Limb (tissue), 2 donors: ENCODE results near the gene TRPV4.

Experiments used
- DNase-seq, 2 donors: peaks; one replicate each; pipeline ENCODE4 v3.0.0-alpha.2; 2016; ENCODE audit errors: extremely low spot score in 2 of 2

Gene TRPV4

DNA sequence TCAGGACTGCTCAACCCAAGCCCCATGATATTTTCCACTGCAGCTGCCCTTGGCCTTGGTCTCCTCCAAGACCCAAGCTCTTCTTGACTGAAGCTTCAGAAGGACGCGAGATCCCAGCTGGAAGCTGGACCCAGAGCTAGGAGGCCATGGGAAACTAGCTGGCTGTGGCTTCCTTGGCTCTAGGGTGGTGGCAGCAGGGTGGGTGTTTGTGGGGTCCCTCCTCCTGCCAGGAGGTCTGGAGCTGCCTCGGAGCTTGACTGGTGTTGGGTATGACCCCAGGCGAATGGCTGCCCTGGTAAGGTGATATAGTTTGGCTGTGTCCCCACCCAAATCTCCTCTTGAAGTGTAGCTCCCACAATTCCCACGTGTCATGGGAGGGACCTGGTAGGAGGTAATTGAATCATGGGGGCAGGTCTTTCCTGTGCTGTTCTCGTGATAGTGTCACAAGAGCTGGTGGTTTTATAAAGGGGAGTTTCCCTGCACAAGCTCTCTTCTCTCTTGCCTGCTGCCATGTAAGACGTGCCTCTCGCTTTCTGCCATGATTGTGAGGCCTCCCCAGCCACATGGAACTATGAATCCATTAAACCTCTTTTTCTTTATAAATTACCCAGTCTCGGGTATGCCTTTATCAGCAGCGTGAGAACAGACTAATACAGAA lies 51.4 kb downstream of the TRPV4 start:
- no peak for DNase-seq

DNA sequence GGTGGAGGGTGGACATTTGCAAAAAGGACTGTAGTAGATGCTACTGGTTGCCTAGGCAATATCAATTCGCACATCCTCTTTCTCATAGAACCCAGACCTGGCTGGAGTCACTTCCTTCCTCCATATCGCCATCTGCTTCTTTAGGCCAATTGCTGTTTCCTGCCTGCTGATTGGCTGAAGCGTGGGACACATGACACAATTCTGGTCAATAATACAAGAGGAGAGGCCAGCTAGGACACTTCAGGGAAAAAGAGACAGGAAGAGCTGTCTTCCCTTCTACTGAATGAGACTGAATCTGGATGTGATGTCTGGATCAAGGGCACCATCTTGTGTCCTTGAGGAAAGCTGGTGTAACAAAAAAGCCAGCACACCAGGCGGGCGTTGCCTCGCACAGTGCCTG lies 53.8 kb downstream of the TRPV4 start:
- DNase-seq = no peak

DNA sequence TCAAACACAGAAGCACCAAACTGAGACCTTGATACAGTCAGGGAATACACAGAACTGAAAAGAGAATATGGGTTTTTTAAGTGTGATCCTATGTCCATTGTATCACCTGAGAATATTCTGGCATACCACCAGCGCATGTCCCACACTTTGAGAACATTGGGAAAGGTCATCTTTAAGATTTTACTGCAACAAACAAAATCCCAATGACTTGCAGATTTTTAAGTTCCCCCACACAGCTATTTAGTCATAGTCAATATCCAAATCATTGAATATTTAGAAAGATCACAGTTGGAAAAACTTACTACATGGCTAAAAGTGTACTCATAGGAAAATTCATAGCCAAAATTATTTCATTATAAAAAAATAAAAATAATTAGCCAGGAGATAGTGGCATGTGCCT lies 54.5 kb downstream of the TRPV4 start:
- no peak for DNase-seq

DNA sequence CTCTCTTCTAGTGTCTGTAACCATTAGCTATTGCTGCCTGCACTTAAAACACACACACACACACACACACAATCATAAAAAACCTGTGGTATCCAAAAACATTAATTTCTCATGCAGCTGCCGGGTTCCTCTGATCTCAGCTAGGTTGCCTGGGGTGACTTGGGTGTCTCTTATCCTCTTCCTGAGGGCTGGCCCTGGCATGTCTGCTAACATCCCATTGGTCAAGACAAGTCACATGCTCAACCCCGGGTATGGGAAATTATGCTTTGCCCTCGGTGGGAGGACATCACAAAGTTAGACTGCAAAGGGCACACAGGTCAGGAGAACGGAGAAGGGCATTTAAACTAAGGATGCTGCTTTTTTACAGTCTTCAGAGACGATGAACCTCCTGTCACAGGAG lies 55.7 kb downstream of the TRPV4 start:
- DNase-seq = no peak

DNA sequence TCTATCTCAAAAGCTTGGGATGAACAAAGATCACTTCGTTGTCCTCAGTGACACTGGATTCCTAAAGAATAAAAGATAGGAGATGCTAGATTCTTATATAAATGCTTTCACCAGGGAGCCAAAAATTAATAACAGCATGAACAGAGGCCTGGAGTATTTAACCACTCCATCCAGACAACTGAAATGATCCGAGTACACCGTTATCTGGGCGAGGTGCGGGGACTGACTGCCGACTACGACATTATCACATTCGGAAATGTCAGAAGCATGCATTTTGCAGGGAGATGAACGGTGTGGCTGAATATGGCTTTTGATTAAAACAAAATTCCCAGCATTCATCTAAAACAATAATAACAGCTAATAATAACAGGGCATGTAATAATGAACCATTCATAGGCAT lies 56.6 kb downstream of the TRPV4 start:
- no peak for DNase-seq

DNA sequence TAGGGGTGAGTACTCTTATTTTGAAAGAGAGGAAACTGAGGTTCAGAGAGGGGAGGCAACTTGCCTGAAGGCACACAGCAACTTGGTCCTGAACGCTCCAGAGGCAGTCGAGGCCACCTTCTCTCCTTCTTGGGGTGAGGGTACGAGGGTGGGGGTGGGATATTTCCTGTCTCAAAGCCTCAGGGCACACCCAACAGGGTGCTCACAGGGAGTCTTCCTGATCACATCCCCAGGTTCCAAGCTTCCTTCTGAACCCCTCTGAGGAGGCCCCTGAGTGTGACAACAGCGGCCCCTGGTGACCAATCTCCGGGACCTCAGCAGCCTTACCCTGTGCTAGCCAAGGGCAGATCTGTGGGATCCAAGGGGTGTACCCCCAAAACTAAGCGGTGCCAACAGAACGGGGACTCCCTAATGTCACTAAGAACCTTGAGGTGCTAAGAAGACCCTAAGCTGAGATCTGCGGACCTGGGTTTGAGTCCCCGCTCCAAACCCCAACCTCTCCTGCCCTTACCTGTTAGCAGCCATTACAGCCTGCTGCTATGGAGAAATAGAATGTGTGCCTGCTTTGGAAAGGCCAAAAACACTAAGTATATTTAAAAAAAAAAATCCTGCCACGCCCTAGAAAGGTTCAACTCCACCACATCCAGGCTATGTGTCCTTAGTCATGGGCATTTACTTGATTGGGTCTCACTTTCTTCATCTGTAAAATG lies 57.9 kb downstream of the TRPV4 start:
- peak; percentile 64 to 85 for DNase-seq

DNA sequence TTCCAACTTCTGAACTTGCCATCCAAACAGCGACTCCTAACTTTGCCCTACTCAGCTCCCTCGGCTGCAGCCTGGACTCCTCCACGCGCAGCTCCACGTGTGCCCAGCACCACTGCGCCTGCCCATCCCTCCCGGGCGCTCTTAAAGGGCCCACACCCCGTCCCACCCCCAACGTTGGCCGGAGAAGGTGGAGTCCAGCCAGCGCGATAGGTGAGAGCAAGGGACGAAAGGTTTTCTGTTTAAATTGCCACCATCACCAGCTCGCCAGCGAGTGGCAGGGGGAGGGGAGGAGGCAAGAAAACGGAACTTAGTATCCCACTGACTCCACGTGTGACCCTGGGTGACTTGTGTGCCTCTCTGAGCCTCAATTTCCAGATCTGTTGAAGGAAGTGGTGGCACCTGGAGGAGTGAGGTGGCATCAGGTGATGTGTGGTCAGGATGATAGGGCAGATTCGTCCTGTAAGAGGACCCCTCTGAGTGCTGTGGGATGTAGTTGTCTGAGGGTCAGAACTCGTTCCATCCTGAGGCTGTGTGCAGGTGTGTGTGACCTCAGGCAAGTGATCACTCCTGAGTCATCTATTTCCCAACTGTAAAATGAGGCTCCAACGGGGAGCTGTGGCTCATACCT lies 59.7 kb downstream of the TRPV4 start:
- no peak for DNase-seq

DNA sequence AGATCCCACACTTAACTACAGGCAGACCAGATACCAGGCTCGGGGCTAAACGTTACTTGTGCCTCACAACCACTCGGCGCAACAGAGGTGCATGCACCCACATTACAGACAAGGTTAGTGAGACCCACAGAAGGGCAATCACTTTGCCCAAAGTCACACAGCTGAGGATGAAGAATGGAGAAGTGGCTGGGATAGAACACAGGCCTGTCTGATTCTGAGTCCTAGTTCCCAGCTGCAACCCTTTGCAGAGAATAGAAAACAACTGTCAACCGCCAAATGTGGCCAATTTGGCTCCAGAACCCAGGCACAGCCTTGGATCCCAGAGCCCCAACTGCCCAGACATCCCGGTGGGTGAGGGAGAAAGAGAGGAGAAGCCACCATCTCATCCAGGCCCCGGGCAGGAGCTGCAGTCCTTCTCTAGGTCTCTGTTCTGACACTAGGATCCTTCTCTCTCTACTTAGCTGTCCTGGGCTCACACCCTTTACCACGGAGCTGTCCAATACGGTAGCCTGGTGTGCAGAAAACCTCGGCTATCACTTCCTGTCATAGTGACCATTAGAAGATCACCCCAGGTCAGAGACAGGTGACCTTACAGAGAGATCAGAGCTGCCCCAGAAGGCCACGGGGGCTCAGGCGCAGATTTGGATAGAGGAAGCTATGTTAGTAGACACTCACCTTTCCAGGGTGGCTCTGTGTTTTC lies 60.4 kb downstream of the TRPV4 start:
- no peak for DNase-seq

DNA sequence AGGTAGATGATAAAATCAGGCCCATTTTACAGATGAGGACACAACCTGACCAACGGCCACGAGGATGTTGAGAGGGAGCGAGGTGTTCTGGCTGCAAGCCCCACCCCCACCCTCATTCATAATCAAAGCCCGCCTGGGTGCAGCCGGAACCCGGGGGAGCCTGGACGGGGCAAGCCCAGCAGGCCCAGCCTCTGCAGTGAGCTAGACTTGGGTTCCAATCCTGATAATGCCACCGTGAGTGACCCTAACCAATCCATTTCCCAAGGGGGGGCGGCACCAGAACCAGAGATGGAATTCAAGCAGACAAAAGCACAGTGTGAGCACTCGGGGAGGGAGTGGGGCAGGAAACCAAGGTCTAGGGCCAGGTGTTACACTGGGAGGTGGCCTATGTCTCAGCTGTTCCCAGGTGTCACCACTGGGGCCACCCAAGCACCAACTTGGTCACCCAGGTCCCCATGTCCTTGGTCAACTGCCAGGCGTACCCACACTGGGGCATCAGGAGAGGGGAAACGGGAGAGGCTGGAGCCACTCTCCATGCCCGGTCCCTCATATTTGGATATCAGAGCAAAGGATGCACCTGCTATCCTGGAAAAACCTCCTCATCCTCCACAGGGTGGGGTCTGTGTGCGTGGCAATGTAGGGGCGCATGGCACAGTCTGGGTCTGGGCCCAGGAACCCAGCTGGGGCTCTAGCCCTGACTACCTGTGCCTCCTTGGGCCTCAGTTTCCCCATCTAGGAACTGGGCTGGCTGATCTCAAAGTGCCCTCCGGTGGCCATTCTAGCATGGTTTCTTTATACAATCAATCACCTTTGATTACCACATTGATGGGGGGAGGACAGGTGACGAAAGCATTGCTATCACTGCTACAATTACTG lies 61.2 kb downstream of the TRPV4 start:
- DNase-seq = no peak

DNA sequence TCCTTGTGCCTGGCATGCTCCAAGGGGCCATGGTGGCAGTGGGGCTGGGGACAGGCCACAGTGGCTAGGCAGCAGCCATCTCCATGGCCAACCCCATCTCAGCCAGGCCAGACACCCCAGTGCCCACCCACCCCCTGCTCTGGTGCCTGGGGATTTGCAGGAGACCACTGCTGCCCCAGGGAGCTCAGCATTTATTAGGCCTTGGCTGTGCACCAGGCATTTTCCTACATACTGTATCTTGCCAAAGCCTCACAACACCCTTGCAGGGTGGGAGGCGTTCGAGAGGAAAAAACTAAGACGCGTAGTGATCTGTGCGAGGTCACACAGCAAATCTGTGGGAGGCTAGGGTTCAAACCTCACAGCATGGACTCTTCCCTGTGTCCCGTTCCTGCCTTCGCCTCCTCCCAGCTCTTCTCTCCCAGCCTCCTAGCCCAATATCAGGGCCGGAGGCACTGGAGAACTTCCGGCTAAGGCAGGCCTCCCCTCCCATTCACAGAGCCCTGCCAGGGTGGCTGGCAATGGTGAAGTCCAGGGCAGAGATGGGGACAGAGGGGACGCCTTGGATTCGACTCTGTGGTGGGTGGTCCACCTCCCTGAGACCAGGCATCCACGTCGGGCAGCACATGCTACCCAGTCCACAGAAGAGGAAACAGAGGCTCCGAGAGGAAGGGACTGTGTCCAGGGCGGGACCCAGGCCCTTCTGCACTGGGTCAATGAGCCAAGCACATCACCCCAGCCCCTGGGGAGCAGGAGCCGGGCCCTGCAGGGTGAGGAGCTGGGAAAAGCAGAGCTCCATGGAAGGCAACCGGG lies 62.1 kb downstream of the TRPV4 start:
- no peak for DNase-seq

DNA sequence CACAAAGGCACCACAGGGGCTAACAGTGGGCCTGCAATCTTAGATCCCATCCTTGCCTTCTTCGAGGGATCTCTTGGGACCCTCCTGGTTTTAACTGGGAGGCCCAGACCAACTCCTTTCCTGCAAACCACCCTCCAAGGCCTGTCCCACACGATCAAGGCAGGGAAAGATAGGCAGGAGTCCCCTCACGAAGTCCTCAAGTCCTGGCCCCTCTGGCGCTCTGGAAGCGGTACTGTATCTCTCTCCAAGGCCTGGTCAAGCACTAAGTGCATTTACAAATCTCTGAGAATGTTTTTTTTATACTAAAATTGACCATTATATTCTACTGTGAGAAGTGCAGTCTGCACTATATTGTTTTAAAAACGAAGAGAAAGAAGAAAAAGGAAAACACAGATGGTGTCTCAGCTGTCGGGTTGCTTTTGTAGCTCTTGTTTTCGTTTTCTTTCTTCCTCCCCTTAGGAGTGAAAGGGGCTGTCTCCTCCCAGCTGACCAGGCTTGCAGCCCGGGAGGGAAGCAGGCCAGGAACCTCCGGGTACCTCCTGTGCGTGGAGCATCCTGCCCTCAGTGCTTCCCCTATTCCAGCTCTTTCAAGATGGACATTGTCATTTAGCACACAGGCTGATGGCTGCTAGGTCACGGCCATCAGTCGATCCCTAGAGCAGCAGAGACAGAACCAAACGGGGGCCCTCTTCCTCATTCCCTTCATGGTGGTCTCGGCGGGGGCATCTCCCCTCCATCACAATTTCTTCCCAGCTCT lies 62.9 kb downstream of the TRPV4 start:
- no peak for DNase-seq

DNA sequence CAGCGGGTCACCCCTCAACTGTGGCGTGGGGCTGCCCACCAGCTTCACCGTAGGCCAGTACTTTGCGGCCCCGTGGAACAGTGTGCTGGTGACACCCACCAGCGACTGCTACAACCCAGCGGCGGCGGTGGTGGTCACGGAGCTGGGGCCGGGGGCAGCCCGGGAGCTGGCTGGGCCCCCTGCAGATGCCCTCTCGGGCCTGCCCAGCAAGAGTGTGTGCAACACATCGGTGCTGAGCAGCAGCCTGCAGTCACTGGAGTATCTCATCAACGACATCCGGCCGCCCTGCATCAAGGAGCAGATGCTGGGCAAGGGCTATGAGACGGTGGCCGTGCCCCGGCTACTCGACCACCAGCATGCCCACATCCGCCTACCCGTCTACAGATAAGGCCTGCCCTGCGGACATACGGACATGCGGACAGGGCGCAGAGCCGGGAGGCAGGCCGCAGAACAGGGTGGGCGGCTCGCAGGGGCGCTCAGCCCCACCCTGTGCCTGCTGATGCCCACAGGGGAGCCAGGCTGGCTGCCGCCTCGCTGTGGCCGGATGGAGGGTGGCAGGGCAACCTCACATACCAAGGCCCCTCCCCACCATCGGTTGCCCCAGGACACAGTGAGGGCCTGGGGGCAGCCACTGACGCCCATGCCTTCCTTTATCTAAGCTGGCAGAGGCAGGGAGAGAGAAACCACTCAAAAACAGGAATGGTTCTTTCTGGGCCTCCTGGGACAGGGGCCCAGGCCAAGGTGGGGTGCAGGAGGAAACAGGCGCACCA lies 64.1 kb downstream of the TRPV4 start:
- no peak for DNase-seq

DNA sequence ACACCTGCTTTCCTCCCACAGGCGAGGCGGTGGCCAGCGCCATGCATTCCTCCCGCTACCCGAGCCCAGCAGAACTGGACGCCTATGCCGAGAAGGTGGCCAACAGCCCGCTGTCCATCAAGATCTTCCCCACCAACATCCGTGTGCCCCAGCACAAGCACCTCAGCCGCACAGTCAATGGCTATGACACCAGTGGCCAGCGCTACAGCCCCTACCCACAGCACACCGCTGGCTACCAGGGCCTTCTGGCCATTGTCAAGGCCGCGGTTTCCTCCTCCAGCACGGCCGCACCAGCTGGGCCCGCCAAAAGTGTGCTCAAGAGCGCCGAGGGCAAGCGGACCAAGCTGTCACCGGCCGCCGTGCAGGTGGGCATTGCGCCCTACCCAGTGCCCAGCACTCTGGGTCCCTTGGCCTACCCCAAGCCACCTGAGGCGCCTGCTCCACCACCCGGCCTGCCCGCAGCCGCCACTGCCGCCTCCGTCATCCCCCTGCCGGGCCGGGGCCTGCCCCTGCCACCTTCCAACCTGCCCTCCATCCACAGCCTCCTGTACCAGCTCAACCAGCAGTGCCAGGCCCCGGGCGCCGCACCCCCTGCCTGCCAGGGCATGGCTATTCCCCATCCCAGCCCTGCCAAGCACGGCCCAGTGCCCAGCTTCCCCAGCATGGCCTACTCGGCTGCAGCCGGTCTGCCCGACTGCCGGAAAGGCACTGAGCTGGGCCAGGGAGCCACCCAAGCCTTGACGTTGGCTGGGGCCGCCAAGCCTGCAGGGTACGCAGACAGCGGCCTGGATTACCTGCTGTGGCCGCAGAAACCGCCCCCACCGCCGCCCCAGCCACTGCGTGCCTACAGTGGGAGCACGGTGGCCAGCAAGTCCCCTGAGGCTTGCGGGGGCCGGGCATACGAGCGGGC lies 65.0 kb downstream of the TRPV4 start:
- DNase-seq = peak in 1 of 2 donors; percentile 12

DNA sequence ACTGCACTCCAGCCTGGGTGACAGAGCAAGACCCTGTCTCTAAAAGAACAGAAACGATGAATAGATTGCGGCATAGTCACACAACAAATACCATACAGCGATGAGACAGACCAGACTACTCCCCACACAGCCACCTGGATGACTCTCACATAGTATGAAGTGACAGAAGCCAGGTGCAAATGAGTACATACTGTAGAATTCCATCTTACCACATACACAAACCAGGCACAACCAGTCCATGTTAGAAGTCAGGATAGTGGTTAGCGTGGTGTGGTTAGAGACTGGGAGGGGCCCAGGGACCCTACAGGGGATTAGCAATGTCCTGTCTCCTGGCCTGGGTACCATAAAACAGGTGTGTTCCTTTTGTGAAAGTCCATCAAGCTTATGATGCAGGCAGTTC lies 65.7 kb downstream of the TRPV4 start:
- DNase-seq = peak in 1 of 2 donors; percentile 11

DNA sequence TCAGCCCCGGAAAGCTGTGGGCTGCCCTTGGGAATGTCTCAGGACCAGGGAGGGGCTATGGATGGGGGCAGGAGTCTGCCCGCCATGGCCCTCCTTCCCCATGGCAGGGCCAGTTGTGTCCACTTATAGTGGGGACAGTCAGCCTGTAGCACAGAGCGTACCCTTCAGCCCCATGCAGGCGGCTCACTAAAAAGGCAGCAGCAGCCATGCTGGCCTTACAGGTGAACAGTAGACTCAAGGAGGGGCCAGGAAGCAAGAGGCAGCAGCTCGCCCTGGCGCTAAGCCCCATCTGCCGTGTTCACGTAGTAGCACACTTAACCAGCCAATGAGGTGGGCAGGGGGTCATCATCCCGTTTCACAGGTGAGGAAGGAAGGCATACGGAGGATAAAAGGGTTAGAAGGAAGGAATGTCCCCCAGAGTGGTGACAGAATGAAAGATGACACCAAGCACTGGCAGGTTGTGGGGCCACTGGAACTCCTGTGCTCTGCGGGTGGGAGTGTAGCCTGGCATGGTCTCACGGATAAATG lies 66.9 kb downstream of the TRPV4 start:
- DNase-seq = peak in 1 of 2 donors; percentile 17

DNA sequence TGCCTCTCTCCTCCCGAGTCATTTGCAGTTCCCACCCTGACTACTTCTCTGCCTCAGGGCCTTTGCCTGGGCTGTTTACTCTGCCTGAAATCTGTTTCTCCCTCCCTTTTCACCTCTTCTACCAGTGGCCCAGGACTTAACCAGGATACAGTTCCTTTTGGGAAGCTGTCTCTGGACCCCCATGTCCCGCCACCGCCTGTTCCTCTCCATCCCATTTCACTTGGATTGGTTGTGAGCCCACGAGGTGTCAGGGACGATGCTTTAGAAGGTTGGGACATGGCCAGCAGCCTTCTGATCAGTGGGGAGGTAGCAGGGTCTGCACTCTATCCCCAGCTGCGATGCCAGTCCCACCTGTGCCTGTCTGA lies 67.8 kb downstream of the TRPV4 start:
- peak in 1 of 2 donors; percentile 18 for DNase-seq

DNA sequence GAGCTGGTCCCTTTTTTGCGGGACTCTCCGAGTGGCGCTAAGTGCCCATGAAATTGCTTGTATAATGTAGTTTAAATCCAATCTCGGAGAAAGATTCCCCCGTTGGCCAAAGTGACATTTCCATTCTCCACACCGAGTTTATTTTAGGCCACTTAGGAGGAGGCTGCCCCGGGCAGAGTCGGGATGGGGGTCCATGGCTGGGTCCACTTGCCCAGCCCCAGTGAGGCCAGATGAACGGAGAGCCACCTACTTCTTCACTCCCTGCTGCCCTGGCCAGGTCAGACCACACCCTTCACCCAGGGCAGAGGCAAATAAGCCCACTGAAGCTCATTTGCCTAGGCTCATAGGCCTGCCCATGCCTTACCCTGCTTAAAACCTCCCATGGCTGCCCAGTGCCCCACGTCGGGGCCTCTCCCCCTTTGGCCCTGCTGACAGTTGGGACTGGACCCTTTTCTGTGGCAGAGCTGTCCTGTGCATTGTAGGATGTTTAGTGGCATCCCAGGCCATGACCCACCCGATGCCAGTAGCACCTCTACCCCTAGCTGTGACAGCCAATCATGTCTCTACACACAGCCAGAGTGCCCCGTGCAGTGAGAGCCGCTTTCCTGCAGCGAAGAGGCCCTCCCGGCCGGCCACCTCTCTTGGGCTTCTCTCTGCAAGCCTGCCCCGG lies 68.3 kb downstream of the TRPV4 start:
- DNase-seq = no peak
